ENCODE results near the gene COPZ1.

The COPZ1 gene

DNA sequence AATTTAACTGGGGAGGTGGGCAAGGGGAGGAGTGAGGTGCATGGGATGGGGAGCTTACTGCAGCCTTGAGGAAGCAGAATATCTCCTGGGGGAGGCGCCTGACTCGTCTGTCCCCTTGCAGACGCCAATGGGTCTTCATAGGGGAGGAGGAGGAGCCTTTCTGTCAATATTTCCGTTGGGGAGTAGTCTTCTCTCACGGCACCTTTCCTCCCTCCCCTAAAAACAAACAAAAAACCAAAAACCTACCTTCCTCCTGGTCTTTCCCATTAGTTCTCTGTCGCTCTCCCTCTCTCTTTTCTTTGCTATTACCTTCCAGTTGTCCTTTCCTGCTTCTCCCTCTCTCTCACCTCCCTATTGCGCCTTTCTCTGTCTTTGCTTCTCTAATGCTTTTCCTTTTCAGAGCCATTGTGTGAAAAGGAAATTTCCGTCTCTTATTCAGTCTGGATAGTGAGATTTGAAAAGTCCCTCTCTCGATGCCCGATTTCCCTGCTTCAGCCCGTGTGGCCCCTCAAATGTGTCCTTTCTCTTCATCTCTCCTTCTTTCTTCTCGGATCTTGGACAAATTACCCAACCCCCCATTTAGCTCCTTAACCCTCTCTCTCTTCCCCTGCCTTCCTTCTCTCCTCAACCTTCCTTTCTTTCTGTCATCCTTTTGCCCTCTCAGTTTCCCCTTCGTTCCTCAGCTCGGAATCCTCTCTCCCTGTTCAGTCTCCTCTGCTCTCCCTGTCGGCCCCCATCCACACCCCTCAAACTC lies 33.4 kb downstream of the COPZ1 start:
- no peak for DNase-seq (ENCODE audit: low read depth)

DNA sequence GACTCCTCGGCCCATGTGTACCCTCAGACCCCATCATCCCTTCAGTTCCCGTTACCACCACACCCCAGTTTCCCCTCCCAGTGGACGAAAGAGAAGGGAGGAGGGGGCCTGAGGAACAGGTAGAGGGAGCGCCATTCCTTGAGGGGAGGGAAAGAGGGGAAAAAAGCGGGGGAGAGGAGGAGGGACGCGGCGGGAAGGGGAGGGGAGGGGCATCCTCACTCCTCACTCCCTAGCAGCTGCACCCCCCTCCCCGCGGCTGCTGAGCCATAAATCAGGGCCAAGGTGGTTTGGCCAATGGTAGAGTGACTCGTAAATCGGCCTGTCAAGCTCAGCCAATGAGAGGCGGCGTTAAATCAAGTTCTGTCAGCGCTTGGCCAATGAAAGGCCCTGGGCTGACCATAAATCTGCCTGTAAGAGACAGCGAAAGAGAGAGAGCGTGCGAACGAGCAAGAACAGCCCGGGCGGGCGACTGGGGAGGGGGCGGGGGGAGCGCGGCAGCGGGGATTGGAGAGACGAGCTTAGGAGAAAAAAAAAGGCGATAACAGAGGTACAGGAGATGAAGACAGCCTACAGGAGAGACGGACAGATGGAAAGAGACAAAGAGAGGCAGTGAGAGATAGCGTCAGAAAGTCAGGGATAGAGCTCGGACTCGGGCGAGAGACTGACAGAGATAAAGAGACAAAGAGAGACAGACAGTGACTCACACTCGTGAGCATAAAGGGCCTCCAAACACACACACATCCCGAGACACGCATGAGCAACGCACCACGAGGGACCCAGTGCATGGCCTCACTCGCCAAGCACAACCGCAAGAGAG lies 34.2 kb downstream of the COPZ1 start:
- peak; percentile 99 for DNase-seq (ENCODE audit: low read depth)

DNA sequence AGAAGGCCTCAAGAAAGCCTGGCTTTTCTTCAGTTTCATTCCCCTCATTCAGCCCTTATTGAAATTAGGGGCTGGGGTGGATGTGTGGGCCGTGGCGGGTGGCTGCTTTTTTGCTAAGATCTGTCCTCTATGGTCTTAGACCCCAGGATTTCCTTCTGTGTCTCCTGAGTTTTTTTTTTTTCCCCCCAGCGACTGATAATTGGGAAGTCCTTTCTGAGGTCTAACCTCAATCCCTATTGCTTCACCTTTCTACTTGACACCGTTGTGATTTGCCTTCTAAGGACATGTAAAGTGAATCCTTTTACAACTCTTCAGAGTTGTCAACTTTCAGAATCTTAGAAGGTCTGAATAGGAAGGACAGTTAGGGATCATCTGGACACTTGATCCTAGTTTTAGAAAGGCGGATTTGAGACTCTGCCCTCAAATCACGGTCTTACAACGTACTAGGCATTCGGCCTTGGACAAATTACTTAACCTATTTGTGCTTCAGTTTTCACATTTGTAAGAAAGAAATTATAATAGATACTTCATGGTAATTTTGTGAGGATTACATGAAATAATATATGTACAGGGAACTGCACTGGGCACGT lies 34.9 kb downstream of the COPZ1 start:
- no peak for DNase-seq (ENCODE audit: low read depth)

DNA sequence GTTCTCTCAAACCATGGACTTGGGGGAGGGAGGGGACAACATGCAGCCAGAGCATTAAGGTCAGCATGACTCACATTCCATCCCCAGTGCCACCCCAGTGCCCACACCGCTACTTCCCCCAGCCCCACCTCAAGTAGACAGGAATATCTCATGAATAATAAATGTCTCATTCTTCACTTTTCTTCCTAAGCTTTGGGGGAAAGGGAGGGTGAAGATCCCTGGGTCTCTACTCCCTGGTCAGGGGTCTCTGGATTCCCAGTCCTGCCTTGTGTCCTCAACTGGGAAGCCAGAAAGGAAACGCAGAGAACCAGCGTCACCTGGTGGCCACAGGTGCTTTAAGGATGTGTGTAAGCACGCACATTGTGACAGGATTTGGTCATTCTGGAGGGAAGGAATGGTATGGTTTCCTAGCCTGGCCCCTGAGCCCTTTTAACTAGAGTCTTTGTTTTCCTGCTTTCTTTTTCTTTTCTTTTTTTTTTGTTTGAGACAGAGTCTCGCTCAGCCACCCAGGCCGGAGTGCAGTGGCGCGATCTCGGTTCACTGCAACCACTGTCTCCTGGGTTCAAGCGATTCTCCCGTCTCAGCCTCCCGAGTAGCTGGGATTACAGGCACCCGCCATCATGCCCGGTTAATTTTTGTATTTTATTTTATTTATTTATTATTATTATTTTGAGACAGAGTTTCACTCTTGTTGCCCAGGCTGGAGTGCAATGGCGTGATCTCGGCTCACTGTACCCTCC lies 36.0 kb downstream of the COPZ1 start:
- peak; percentile 44 for DNase-seq (ENCODE audit: low read depth)

DNA sequence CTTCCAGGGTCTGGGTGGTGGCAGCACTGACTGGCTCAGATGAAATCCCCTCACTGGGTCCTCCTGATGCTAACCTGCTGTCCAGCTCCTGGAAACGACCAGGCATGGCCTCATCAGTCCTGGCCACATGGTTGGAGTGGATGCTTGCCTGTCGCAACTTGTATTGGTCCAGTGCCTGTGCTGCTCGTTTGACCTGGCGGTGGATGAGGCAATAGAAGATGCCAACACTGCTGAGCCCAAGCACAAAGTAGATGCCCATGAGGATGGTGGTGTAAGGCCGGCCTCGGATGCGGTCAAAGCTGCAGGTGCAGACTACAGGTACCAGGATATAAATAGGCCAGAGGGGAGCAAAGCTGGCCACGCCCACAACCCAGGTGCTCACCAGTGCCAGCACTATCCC lies 38.1 kb downstream of the COPZ1 start:
- DNase-seq (ENCODE audit: low read depth), result no peak

DNA sequence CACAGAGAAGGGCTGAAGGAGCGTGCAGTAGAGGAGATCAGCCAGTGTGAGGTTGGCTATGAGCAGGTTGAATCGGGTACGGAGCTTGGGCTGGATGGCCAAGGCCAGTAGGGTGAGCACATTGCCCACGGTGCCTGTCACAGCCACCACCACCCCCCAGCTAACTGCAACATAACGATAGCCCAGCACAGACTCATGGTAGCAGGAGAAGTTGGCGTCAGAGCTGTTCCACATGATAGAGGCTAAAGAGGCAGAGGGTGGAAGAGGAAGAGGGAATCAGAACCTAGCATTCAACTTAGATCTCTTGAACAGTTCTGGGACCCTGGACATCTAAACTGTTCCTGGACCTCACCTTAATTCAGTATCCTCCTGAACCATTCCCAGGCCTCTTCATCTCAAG lies 38.7 kb downstream of the COPZ1 start:
- DNase-seq (ENCODE audit: low read depth), result no peak

DNA sequence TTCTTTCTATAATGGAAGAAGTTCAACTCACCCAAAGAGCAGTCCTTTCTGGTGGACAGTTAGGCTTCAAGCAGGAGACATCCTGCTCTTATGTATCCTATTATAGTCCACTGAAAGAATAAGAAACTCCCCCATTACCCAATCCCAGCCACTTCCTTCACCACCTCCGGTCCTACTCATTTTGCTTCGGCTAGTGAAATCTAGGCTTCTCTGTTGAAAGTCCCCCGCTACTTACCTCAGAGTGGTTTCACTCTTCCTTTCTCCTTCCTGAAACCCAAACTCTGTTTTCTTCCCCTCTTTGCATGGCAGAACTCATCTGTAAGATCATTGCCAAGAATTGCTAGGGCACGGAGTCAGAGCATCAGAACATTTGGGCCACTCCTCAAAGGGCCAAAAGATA lies 39.5 kb downstream of the COPZ1 start, which contains the start of gene GPR84:
TSS of gene GPR84 (minus strand) at position 74 of the 400 bp plus-strand sequence. CDS start 635 bp downstream, outside the sequence.
- no peak for DNase-seq (ENCODE audit: low read depth)

DNA sequence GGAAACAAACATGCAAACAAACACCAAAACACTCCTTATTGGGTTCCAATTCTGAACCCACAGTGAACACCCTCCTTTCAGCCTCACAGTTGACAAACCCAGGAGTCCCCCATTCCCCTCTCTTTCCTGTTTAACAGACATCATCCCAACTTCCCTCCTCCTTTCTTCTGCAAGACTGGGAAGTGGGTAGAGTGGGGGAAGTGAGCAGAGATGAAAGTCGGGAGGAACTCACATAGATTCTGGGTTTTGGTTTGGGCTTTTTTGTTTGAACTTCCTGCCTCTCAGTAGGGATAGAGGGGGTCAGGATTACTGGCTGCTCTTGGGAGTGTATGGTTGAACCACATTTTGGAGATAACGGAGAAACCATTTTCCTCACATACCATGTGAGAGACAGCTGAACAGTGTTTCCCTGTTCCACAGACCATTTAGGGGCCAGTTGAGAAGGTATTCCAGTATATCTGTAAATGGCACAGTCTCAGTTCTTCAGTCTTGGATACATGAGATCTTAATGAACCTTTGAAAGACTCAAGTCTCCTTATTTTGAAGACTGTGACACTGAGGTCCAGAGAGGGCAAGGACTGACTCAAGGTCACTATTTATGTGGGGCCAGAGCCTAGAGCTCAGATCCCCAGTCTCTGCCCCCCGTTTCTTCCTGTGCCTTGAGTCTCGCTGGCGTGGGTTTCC lies 43.2 kb downstream of the COPZ1 start:
- DNase-seq (ENCODE audit: low read depth), result no peak

DNA sequence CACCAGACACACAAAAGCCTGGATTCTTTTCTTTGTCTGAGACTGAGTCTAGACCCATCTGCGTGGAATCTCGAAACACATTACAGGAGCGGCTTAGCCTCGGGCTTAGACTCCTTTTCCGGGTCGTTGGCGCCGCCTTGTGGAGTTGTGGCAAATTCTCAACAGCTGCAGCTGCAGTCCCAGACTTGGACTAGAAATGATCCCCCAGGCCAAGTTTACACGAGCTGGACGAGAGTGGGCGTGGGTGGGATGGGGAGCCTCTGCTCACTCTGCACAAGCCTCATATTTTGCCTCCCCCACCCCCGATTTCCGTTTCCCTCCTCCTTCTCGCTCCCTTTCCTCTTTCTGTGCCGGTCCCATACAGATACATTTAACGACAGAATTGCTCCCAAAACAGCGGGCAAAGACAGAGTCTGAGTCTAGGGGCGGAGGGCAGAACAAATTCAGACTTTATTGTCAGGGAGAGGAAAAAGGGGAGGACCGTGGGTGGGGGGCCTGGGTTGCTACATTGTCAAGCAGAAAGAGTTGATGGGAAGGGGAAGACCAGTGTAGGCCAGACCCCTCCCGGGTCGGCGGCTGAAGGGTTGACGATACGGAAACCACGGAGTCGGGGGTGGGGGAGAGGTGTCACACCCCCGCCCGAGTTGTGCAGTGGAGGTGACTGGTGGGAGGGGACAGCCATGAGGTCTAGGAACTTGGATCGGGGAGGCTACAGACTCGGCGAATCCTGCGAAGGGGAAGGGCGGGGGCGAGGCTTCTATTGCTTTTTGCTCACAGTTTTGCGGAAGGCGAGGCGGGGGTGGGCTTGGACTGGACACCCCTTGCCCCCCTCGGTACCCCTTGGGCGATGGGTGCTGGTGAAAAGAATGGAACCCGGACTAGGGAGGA lies 44.0 kb downstream of the COPZ1 start:
- DNase-seq (ENCODE audit: low read depth), result peak; percentile 51

DNA sequence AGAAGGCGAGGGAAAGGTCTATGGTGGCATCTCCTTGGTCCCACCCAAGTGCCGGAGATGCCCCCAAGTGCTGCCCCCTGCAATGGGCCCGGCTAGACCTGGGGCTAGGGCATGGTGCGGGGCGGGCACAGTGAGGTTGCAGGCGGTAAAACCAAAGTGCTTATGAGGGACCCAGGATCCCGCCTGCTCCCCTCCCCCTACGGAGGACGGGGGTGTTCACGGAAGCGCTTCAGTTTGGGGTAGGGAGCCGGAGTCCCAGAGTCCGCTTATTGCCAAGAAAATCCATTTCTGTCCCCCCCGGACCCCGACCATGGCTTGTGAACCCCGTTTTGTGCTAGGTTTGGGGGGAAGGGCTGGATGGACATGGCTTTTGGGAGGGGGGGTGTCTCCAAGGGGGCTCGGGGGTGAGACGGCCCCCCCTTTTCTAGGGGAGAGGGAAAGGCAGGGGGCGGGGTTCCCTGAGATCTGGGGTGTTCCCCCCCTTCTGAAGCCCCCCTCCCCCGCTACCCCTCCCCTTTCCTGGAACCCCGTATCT lies 44.7 kb downstream of the COPZ1 start:
- no peak for DNase-seq (ENCODE audit: low read depth)

DNA sequence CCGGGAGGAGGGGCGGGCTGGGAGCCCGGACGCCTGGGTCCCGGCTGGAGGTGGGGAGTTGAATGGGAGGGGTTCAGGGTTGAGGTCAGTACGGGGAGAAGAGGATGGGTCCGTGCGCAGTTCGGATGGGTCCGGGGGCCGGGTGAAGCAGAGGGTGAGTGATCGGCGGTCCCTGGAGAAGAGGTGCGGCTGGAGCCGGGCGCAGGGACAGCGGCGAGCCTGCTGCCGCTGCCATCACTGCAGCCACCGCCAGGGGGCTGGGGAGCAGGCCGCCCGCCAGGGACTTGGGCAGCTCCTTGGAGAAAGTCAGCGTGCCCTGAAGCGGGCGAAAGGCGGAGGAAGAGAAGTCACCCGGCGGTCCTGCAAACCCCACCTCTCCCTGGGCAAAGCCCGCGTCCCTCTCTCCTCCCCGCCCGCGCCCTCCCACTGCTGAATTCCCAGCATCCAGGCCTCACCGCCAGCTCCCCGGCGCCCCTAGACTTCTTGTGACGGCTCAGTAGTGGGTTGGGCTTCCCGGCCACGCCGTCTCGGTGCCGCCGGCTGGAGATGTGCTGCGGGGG lies 45.3 kb downstream of the COPZ1 start:
- no peak for DNase-seq (ENCODE audit: low read depth)

DNA sequence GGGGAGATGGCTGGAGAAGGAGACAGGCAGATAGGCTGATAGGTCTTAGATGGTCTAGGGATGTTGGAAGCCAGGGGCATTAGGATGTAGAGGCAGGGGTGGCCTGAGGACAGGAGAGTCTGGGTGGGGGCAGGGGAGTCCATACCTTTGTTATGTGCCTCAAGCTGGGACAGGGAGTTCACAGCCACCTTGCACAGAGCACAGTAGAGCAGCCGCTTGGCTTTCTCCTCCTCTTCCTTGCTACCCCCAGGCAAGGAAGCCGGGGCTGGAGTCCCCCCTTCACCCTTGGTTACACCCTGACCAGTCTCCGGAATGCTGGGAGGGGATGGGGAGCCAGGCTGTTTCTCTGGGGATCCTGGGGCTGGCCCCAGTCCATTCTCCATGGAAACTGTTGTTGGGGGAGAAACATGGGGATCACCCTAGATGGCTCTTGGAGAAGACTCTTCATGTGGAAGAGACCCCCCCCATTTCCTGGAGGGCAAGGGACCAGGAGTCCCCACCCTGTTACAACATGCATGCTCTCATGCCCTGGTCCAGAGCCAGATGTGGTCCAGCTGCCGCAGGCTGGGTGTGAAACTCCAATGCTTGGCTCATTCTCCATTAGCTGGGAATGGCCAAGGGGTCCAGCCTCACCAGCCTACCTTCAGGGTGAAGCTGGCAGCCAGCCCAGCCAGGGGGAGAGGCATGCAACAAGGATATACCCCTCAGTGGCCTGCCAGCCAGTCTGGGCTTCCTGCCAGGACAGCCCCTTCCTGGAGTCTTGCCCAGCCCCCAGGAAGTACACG lies 46.6 kb downstream of the COPZ1 start:
- no peak for DNase-seq (ENCODE audit: low read depth)

DNA sequence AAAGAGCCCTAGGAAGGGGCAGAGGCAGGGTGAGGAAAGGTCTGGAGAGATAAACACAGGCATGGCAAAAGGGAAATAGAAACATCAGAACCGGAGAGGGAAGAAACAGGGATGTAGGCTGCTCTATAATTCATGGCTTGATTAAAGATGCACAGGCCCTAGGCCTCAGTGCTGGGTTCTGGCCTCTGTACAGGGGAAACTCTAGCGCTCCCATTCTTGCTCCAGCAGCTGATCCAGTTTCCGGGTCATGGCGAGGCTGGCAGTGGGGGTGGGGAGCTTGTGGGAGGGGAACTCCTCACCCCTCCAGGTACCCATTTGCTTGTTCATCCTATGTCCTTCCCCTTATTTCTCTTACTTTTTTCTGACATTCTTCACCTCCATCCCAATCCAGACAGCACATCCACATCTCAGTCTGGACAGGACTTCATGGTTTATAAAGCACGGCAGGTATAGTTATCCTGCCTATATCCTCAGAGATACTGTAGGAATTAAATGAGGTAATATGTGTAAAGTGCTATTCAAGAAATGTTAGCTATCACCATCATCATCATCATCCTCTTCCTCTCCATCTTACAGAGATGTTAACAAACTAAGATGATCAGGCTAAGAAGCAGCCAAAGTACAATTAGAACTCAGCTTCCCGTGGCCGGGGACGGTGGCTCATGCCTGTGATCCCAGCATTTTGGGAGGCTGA lies 47.3 kb downstream of the COPZ1 start:
- no peak for DNase-seq (ENCODE audit: low read depth)

DNA sequence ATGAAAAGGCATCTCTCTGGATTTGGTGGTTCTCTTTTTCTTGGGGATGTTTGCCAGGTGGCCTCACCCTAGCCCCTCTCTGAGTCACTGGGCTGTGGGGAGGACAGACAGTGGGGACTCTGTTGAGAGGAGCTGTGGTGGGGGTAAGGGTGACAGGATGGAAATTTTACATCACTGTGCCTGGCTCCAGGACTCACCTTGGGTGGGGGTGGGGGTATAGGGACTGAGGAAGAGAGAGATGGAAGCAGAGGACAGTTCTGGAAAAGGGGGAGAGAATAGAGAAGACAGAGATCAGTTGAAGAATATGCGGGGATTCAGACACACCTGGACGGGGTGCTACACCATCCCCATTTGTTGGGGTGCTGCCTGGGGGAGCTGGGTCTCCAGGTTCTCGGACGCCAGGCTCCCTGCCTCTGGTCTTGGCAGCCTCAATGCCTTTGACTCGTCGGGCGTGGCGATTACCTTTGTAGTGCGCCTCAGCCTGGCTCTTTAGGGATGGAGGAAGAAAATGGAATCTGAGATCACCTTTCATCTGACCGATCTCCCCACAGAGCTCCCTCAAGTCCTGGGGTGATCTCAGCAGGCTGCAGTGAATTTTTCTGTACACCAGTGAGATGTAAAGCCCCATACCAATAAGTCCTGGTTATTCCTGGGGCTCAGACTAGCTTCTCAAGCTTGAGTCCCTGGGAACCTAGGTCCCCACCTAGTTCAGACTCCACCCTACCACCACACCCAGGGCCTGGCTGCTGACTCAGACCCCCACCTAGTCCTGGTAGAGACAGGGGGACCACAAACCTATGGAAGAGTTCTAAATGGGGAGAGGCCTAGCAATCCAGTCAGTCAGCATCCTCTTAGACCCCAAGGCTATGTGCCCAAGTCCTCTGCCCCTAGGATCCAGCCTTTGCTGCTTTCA lies 49.0 kb downstream of the COPZ1 start:
- no peak for DNase-seq (ENCODE audit: low read depth)

DNA sequence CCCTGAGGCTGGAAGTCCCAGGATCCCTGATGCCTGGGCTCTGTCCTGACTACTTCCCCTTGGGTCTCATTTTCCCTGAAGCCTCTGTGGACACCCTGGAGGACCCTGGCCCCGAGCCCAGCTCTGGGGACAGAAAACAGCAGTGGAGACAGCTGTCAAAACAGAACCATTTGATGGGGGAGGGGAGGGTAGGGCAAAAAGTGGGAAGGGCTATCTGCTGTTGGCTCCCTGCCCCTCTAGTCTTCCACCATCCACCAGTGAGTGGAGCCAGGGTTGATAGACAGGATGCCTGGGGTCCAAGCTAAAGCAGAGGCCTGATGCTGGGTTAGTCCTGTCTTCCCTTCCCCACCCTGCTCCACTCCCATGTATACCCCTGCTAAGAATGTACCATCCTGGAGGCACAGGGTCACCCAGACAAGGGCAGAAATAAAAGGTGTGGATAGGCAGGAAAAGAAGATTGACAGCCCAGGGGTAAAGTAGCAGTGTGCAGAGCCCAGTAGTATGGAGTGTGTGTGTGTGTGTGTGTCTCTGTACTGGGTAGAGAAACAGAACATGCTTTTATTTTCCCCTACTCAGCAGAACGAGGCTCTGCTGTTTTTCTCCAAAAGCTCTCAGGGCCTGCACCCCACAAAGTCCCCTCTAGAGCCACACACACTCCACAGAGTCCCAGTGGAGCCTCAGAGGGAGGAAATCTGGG lies 49.8 kb downstream of the COPZ1 start:
- DNase-seq (ENCODE audit: low read depth), result no peak

DNA sequence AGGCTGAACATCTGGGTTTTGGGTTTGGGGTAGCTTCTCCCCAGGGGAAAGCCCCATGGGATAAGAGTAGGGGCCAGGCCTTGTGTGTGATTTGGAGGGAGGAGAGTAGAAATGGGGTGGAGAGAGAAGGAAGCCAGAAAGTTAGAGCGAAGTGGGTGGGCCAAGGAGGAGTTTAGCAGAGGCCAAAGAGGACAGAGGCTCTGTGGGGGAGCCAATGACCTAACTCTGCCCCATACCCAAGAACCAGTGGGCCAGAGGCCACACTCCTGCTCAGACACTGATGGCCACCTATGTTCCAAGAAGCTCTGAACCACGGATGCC lies 50.3 kb downstream of the COPZ1 start:
- DNase-seq (ENCODE audit: low read depth), result no peak

DNA sequence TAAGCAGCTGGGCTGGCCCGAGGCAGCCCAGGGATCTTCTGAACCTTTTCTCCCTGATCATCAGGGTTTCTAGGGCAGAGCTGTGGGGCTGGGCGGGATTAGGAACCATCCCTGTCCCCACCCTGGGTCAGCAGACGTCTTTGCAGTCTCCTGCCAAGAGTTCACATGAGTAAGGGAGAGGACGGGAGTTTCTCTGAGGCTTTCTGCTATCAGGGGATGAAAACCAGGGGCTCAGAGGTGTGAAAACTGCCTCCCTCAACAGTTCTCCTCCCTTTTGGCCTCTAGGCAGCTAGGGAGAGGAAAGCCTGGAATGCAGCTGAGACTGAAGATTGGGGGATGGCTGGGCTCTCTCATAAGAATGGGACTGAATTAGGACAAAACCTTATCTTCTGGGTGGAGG lies 51.7 kb downstream of the COPZ1 start:
- no peak for DNase-seq (ENCODE audit: low read depth)
